ENCODE measurements around the gene HOXA11. TPM values are rescaled to one million over a fixed set of nuclear protein-coding genes. Genes with fewer than 3 reads are reported as not detected.

Gene HOXA11
- total and polyA plus RNA-seq, 11 donors = not detected

DNA sequence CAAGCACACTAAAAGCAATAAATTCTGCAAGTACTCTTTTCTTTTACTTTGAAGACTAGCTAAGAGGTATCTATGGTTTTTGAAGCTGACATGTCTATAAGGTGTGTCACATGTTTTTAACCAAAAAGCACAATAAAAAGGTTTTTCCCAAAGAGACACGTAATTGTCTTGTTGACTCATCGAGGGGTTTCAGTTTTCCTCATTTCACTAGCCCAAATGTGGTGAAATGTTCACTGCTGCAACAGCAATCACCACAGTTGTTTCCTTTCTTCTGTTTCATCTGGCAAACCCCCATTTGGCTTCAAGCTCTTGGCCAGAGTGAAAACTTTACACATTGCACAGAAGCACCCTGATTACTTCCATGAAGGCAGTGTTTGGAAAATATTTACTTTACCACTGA is 50.6 kb downstream of the HOXA11 start:
- Histone ChIP-seq H3K4me1 (peaks cover 0 to 18% (median 0%) of the 10 kb centered on the region in 12 donors), H3K9me3 (no peaks in the 10 kb centered on the region), H3K36me3 (no peaks in the 10 kb centered on the region), H3K27me3 (peaks cover 17 to 97% (median 89%) of the 10 kb centered on the region in 9 donors), H3K4me3 (no peak overlapping the region), H3K27ac (peak overlapping the region in 1 of 12 donors; percentile 61)
- ATAC-seq = no peak
- intact Hi-C loops (cut with DNase I) = loop anchor here in 4 of 10 donors (2.0 to 5.0 kb wide), 3 partner anchors 37 to 280 kb away; partner anchors contain the start of genes SKAP2 (in 2 of the 4) and HOXA1 (in 1 of the 4)
- 12 to 18% (median 13%) methylated on average over 2 of the region's 2 CpGs for WGBS, 4 donors
- DNase-seq = no peak
- TF ChIP-seq, protein P1, sequence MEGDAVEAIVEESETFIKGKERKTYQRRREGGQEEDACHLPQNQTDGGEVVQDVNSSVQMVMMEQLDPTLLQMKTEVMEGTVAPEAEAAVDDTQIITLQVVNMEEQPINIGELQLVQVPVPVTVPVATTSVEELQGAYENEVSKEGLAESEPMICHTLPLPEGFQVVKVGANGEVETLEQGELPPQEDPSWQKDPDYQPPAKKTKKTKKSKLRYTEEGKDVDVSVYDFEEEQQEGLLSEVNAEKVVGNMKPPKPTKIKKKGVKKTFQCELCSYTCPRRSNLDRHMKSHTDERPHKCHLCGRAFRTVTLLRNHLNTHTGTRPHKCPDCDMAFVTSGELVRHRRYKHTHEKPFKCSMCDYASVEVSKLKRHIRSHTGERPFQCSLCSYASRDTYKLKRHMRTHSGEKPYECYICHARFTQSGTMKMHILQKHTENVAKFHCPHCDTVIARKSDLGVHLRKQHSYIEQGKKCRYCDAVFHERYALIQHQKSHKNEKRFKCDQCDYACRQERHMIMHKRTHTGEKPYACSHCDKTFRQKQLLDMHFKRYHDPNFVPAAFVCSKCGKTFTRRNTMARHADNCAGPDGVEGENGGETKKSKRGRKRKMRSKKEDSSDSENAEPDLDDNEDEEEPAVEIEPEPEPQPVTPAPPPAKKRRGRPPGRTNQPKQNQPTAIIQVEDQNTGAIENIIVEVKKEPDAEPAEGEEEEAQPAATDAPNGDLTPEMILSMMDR (IDR thresholded peaks at IDR 0.05) = no peak
- no peak for TF ChIP-seq POLR2A (IDR thresholded peaks at IDR 0.05)

DNA sequence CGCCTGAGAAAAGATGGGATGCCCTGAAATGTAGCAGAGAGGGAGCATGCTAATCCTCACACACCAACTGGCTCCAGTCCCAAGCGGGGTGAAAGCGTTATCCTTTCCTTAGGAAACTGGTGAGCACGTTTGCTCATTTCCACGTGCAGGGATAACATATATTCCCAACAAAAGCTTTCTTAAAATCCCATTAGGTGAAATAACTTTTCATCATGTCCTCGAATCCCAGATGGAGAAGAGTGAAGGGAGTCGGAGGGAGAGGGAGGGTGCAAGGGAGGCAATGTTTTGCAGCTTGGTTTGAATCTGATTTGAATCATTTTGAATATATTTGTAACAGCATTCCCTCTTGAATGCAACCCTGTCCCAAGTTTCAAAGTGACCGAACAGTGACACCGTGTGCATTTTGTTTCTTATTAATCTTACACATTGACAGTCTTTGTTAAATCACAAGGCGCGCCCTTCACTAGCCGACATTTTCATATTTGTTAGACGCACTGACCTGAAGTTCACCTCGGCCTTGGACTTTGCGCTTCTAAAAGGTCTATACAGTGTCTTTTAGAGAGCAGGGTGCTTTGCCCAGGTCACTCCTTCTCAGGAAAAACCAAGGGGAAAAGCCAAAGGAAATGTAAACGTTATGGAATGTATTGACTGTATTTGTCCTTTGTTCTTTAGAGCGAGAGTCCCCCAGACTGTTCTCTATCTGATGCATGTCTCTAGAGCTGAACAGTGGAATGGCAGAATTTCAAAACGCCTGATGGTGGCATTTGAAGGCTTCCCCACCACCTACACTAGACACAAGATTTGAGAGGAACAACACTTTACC is 51.4 kb downstream of the HOXA11 start:
- H3K4me3 ChIP-seq = no peak overlapping the region
- 17 to 27% (median 21%) methylated on average over 18 of the region's 18 CpGs for WGBS, 4 donors
- H3K27me3 ChIP-seq = peaks cover 19 to 97% (median 90%) of the 10 kb centered on the region in 9 donors
- ATAC-seq = no peak
- no peaks in the 10 kb centered on the region for H3K36me3 ChIP-seq
- no peak for TF ChIP-seq POLR2A (IDR thresholded peaks at IDR 0.05)
- TF ChIP-seq, protein P1 (IDR thresholded peaks at IDR 0.05) = no peak
- peaks cover 0 to 16% (median 0%) of the 10 kb centered on the region in 12 donors for H3K4me1 ChIP-seq
- peak overlapping the region in 1 of 12 donors; percentile 61 for H3K27ac ChIP-seq
- intact Hi-C loops (cut with DNase I) = loop anchor here in 4 of 10 donors (2.0 to 5.0 kb wide), 3 partner anchors 36 to 279 kb away; partner anchors contain the start of genes SKAP2 (in 2 of the 4) and HOXA1 (in 1 of the 4)
- no peaks in the 10 kb centered on the region for H3K9me3 ChIP-seq
- DNase-seq = no peak

- H3K27ac ChIP-seq = peak overlapping the region in 1 of 12 donors; percentile 61
- DNase-seq = no peak
- H3K36me3 ChIP-seq = no peaks in the 10 kb centered on the region
- H3K27me3 ChIP-seq = peaks cover 21 to 97% (median 91%) of the 10 kb centered on the region in 9 donors
- intact Hi-C loops (cut with DNase I) = loop anchor here in 3 of 10 donors (5.0 kb wide), 2 partner anchors 36 to 271 kb away; partner anchors contain the start of genes SKAP2 (in 2 of the 3) and HOXA1 (in 1 of the 3)
- H3K9me3 ChIP-seq = no peaks in the 10 kb centered on the region
- no peak for ATAC-seq
- 25 to 34% (median 26%) methylated on average over 6 of the region's 6 CpGs for WGBS, 4 donors
- no peak overlapping the region for H3K4me3 ChIP-seq
- TF ChIP-seq, protein P1 (IDR thresholded peaks at IDR 0.05) = no peak
- TF ChIP-seq POLR2A (IDR thresholded peaks at IDR 0.05) = no peak
- peaks cover 0 to 16% (median 0%) of the 10 kb centered on the region in 12 donors for H3K4me1 ChIP-seq
Measured at GRCh38 chr7:27132978-27133377, 52.1 kb downstream of the HOXA11 start.

DNA sequence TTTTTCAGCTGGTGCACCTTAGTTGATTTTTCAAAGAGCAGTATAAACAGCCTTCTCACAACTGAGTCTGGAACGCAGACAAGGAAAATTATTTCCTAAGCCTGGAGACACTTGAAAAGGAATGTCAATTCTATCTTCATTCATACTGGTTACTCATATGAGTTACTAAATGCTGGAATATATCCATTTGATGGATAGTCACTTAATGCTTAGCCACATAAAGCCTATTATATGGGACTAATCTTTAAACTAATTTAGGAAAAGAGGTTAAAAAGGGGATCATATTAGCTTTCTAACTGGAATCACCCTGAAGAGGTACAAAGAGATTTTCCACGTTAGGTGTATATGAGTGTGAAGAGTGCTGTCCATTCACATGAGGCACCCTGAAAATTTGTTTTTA is 52.8 kb downstream of the HOXA11 start:
- no peak overlapping the region for H3K4me3 ChIP-seq
- peaks cover 21 to 97% (median 90%) of the 10 kb centered on the region in 9 donors for H3K27me3 ChIP-seq
- no peaks in the 10 kb centered on the region for H3K36me3 ChIP-seq
- WGBS, 4 donors = 24 to 50% (median 36%) methylated on average over 2 of the region's 2 CpGs
- no peak overlapping the region for H3K27ac ChIP-seq
- no peak for ATAC-seq
- peaks cover 0 to 16% (median 0%) of the 10 kb centered on the region in 12 donors for H3K4me1 ChIP-seq
- intact Hi-C loops (cut with DNase I) = loop anchor here in 3 of 10 donors (5.0 kb wide), 2 partner anchors 35 to 270 kb away; partner anchors contain the start of genes SKAP2 (in 2 of the 3) and HOXA1 (in 1 of the 3)
- no peak for DNase-seq
- H3K9me3 ChIP-seq = no peaks in the 10 kb centered on the region
- TF ChIP-seq, protein P1 (IDR thresholded peaks at IDR 0.05) = no peak
- TF ChIP-seq POLR2A (IDR thresholded peaks at IDR 0.05) = no peak

Data from heart left ventricle (tissue), 16 donors.